ENCODE results near the gene ALK.

Gene ALK

GRCh38 chr2:29575370-29575890 lies 346.0 kb downstream of the ALK start:
- DNase-seq (ENCODE audit: low spot score), result no peak

GRCh38 chr2:29573612-29574011 lies 347.8 kb downstream of the ALK start:
- no peak for DNase-seq (ENCODE audit: low spot score)

- DNase-seq (ENCODE audit: low spot score), result no peak
Measured at GRCh38 chr2:29573147-29573546, 348.2 kb downstream of the ALK start.

GRCh38 chr2:29570539-29570938 lies 350.8 kb downstream of the ALK start:
- no peak for DNase-seq (ENCODE audit: low spot score)

- no peak for DNase-seq (ENCODE audit: low spot score)
Measured at GRCh38 chr2:29567906-29568520, 353.4 kb downstream of the ALK start.

- DNase-seq (ENCODE audit: low spot score), result no peak
Measured at GRCh38 chr2:29563697-29564096, 357.7 kb downstream of the ALK start.

GRCh38 chr2:29562896-29563295 lies 358.5 kb downstream of the ALK start:
- DNase-seq (ENCODE audit: low spot score), result no peak

GRCh38 chr2:29562319-29562718 lies 359.1 kb downstream of the ALK start:
- DNase-seq (ENCODE audit: low spot score), result peak; percentile 83

GRCh38 chr2:29561628-29562027 lies 359.8 kb downstream of the ALK start:
- DNase-seq (ENCODE audit: low spot score), result no peak

- DNase-seq (ENCODE audit: low spot score), result no peak
Measured at GRCh38 chr2:29561181-29561580, 360.2 kb downstream of the ALK start.

- DNase-seq (ENCODE audit: low spot score), result no peak
Measured at GRCh38 chr2:29560566-29560965, 360.8 kb downstream of the ALK start.

- no peak for DNase-seq (ENCODE audit: low spot score)
Measured at GRCh38 chr2:29560030-29560429, 361.4 kb downstream of the ALK start.

GRCh38 chr2:29559578-29559977 lies 361.8 kb downstream of the ALK start:
- DNase-seq (ENCODE audit: low spot score), result no peak

GRCh38 chr2:29558097-29558496 lies 363.3 kb downstream of the ALK start:
- no peak for DNase-seq (ENCODE audit: low spot score)

- no peak for DNase-seq (ENCODE audit: low spot score)
Measured at GRCh38 chr2:29557268-29557667, 364.1 kb downstream of the ALK start.

- no peak for DNase-seq (ENCODE audit: low spot score)
Measured at GRCh38 chr2:29549069-29549380, 372.4 kb downstream of the ALK start.

- no peak for DNase-seq (ENCODE audit: low spot score)
Measured at GRCh38 chr2:29544917-29545316, 376.5 kb downstream of the ALK start.

- no peak for DNase-seq (ENCODE audit: low spot score)
Measured at GRCh38 chr2:29544031-29544430, 377.4 kb downstream of the ALK start.

GRCh38 chr2:29535188-29535587 lies 386.2 kb downstream of the ALK start:
- DNase-seq (ENCODE audit: low spot score), result no peak

- no peak for DNase-seq (ENCODE audit: low spot score)
Measured at GRCh38 chr2:29532436-29532835, 388.9 kb downstream of the ALK start.

- DNase-seq (ENCODE audit: low spot score), result no peak
Measured at GRCh38 chr2:29531626-29532025, 389.8 kb downstream of the ALK start.

- no peak for DNase-seq (ENCODE audit: low spot score)
Measured at GRCh38 chr2:29530281-29530680, 391.1 kb downstream of the ALK start.

GRCh38 chr2:29528891-29529520 lies 392.4 kb downstream of the ALK start:
- peak; percentile 13 for DNase-seq (ENCODE audit: low spot score)

- DNase-seq (ENCODE audit: low spot score), result no peak
Measured at GRCh38 chr2:29528371-29528770, 393.0 kb downstream of the ALK start.

Measured in cerebellar cortex (tissue), 1 donor.